ENCODE measurements around the gene INSM1. TPM values are rescaled to one million over a fixed set of nuclear protein-coding genes. Genes with fewer than 3 reads are reported as not detected.

Gene INSM1
- total RNA-seq, 1 experiment from 2014 or later, result 3.3 TPM

- Mint-ChIP-seq H3K4me1 (no peaks in the 10 kb centered on the region), H3K36me3 (no peaks in the 10 kb centered on the region), H3K27me3 (ENCODE audit: low read depth) (no peaks in the 10 kb centered on the region), H3K9me3 (no peaks in the 10 kb centered on the region), H3K27ac (no peak overlapping the region), H3K4me3 (no peak overlapping the region)
- ChIA-PET POLR2A (no interaction called here), CTCF (interaction anchor here (1.1 kb wide), 1 partner anchor 85 kb away, joined by 3 read pairs; no protein-coding TSS in a partner anchor)
- TF ChIP-seq, protein P1, sequence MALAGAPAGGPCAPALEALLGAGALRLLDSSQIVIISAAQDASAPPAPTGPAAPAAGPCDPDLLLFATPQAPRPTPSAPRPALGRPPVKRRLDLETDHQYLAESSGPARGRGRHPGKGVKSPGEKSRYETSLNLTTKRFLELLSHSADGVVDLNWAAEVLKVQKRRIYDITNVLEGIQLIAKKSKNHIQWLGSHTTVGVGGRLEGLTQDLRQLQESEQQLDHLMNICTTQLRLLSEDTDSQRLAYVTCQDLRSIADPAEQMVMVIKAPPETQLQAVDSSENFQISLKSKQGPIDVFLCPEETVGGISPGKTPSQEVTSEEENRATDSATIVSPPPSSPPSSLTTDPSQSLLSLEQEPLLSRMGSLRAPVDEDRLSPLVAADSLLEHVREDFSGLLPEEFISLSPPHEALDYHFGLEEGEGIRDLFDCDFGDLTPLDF (CRISPR knock-in tag; IDR thresholded peaks at IDR 0.05), result no peak
- TF ChIP-seq NFE2L1 (CRISPR knock-in tag; IDR thresholded peaks at IDR 0.05) (no peak), HMGA2 (CRISPR knock-in tag; IDR thresholded peaks at IDR 0.05) (no peak), ELF4 (CRISPR knock-in tag; IDR thresholded peaks at IDR 0.05; ENCODE audit: low read depth) (no peak), ZNF219 (CRISPR knock-in tag; IDR thresholded peaks at IDR 0.05; ENCODE audit: borderline replicate concordance) (no peak), USF2 (CRISPR knock-in tag; IDR thresholded peaks at IDR 0.05) (no peak), GRHL2 (CRISPR knock-in tag; IDR thresholded peaks at IDR 0.05; ENCODE audit: insufficient replicate concordance, severe bottlenecking) (no peak), OVOL2 (CRISPR knock-in tag; IDR thresholded peaks at IDR 0.05; ENCODE audit: borderline replicate concordance) (no peak), TP53 (CRISPR knock-in tag; IDR thresholded peaks at IDR 0.05) (no peak), IRF1 (CRISPR knock-in tag; IDR thresholded peaks at IDR 0.05) (no peak)
- TF ChIP-seq, protein P2, sequence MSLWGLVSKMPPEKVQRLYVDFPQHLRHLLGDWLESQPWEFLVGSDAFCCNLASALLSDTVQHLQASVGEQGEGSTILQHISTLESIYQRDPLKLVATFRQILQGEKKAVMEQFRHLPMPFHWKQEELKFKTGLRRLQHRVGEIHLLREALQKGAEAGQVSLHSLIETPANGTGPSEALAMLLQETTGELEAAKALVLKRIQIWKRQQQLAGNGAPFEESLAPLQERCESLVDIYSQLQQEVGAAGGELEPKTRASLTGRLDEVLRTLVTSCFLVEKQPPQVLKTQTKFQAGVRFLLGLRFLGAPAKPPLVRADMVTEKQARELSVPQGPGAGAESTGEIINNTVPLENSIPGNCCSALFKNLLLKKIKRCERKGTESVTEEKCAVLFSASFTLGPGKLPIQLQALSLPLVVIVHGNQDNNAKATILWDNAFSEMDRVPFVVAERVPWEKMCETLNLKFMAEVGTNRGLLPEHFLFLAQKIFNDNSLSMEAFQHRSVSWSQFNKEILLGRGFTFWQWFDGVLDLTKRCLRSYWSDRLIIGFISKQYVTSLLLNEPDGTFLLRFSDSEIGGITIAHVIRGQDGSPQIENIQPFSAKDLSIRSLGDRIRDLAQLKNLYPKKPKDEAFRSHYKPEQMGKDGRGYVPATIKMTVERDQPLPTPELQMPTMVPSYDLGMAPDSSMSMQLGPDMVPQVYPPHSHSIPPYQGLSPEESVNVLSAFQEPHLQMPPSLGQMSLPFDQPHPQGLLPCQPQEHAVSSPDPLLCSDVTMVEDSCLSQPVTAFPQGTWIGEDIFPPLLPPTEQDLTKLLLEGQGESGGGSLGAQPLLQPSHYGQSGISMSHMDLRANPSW (CRISPR knock-in tag; conservative IDR thresholded peaks at IDR 0.05; ENCODE audit: low read depth), result no peak
- TF ChIP-seq, protein P3, sequence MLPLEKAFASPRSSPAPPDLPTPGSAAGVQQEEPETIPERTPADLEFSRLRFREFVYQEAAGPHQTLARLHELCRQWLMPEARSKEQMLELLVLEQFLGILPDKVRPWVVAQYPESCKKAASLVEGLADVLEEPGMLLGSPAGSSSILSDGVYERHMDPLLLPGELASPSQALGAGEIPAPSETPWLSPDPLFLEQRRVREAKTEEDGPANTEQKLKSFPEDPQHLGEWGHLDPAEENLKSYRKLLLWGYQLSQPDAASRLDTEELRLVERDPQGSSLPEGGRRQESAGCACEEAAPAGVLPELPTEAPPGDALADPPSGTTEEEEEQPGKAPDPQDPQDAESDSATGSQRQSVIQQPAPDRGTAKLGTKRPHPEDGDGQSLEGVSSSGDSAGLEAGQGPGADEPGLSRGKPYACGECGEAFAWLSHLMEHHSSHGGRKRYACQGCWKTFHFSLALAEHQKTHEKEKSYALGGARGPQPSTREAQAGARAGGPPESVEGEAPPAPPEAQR (CRISPR knock-in tag; IDR thresholded peaks at IDR 0.05), result no peak
- TF ChIP-seq, protein P4, sequence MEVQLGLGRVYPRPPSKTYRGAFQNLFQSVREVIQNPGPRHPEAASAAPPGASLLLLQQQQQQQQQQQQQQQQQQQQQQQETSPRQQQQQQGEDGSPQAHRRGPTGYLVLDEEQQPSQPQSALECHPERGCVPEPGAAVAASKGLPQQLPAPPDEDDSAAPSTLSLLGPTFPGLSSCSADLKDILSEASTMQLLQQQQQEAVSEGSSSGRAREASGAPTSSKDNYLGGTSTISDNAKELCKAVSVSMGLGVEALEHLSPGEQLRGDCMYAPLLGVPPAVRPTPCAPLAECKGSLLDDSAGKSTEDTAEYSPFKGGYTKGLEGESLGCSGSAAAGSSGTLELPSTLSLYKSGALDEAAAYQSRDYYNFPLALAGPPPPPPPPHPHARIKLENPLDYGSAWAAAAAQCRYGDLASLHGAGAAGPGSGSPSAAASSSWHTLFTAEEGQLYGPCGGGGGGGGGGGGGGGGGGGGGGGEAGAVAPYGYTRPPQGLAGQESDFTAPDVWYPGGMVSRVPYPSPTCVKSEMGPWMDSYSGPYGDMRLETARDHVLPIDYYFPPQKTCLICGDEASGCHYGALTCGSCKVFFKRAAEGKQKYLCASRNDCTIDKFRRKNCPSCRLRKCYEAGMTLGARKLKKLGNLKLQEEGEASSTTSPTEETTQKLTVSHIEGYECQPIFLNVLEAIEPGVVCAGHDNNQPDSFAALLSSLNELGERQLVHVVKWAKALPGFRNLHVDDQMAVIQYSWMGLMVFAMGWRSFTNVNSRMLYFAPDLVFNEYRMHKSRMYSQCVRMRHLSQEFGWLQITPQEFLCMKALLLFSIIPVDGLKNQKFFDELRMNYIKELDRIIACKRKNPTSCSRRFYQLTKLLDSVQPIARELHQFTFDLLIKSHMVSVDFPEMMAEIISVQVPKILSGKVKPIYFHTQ (CRISPR knock-in tag; IDR thresholded peaks at IDR 0.05), result no peak
- ATAC-seq, result no peak
- no peak for DNase-seq (ENCODE audit: low spot score)
Observed at GRCh38 chr20:20322912-20323311, 45.0 kb upstream of the INSM1 start.

GRCh38 chr20:20327746-20328145 lies 40.2 kb upstream of the INSM1 start:
- ATAC-seq (no peak), DNase-seq (ENCODE audit: low spot score) (no peak)
- no peak for TF ChIP-seq MYBL2 (CRISPR knock-in tag; IDR thresholded peaks at IDR 0.05)
- TF ChIP-seq NR2C2 (CRISPR knock-in tag; IDR thresholded peaks at IDR 0.05), result no peak
- TF ChIP-seq CTCF (IDR thresholded peaks at IDR 0.05), result no peak
- TF ChIP-seq IRF2 (CRISPR knock-in tag; IDR thresholded peaks at IDR 0.05; ENCODE audit: borderline replicate concordance, low read depth), result no peak
- ChIA-PET CTCF (no interaction called here), POLR2A (no interaction called here)
- no peak overlapping the region for H3K27ac Mint-ChIP-seq
- no peak overlapping the region for H3K4me3 Mint-ChIP-seq
- no peaks in the 10 kb centered on the region for H3K4me1 Mint-ChIP-seq
- no peaks in the 10 kb centered on the region for H3K9me3 Mint-ChIP-seq
- no peaks in the 10 kb centered on the region for H3K36me3 Mint-ChIP-seq
- H3K27me3 Mint-ChIP-seq (ENCODE audit: low read depth), result no peaks in the 10 kb centered on the region

Data from WTC11 (cell line).